Measurements from ENCODE around the gene PROSER2.

The PROSER2 gene

GRCh38 chr10:11798845-11799735 is 24.1 kb upstream of the PROSER2 start:
- H3K4me3 ChIP-seq (ENCODE audit: low read depth, low read length): no peak overlapping the region
- no peak for DNase-seq (ENCODE audit: low read depth)

- H3K4me3 ChIP-seq (ENCODE audit: low read depth, low read length): no peak overlapping the region
- no peak for DNase-seq (ENCODE audit: low read depth)
These were observed 23.4 kb upstream of the PROSER2 start for GRCh38 chr10:11799736-11800080.

- no peak for DNase-seq (ENCODE audit: low read depth)
- H3K4me3 ChIP-seq (ENCODE audit: low read depth, low read length): no peak overlapping the region
These were observed 18.8 kb upstream of the PROSER2 start for GRCh38 chr10:11804336-11804735.

GRCh38 chr10:11805792-11806191 is 17.4 kb upstream of the PROSER2 start:
- no peak for DNase-seq (ENCODE audit: low read depth)
- H3K4me3 ChIP-seq (ENCODE audit: low read depth, low read length): no peak overlapping the region

- H3K4me3 ChIP-seq (ENCODE audit: low read depth, low read length): no peak overlapping the region
- DNase-seq (ENCODE audit: low read depth): no peak
These were observed 16.4 kb upstream of the PROSER2 start for GRCh38 chr10:11806706-11807105.

GRCh38 chr10:11808808-11809207 is 14.3 kb upstream of the PROSER2 start:
- no peak overlapping the region for H3K4me3 ChIP-seq (ENCODE audit: low read depth, low read length)

GRCh38 chr10:11810313-11810766 is 12.8 kb upstream of the PROSER2 start:
- DNase-seq (ENCODE audit: low read depth): no peak
- no peak overlapping the region for H3K4me3 ChIP-seq (ENCODE audit: low read depth, low read length)

More at GRCh38 chr10:11808808-11809207, 14.3 kb upstream of the PROSER2 start:
- DNase-seq (ENCODE audit: low read depth): no peak

- H3K4me3 ChIP-seq (ENCODE audit: low read depth, low read length): no peak overlapping the region
- no peak for DNase-seq (ENCODE audit: low read depth)
These were observed 12.2 kb upstream of the PROSER2 start for GRCh38 chr10:11810973-11811372.

- H3K4me3 ChIP-seq (ENCODE audit: low read depth, low read length): no peak overlapping the region
- DNase-seq (ENCODE audit: low read depth): no peak
These were observed 10.0 kb upstream of the PROSER2 start for GRCh38 chr10:11813177-11813576.

GRCh38 chr10:11813855-11814567 is 9.1 kb upstream of the PROSER2 start:
- DNase-seq (ENCODE audit: low read depth): no peak
- H3K4me3 ChIP-seq (ENCODE audit: low read depth, low read length): no peak overlapping the region

GRCh38 chr10:11819027-11819426 is 4.1 kb upstream of the PROSER2 start:
- no peak for DNase-seq (ENCODE audit: low read depth)
- H3K4me3 ChIP-seq (ENCODE audit: low read depth, low read length): no peak overlapping the region

- H3K4me3 ChIP-seq (ENCODE audit: low read depth, low read length): no peak overlapping the region
- DNase-seq (ENCODE audit: low read depth): no peak
These were observed 965 bp upstream of the PROSER2 start for GRCh38 chr10:11822026-11822756.

- DNase-seq (ENCODE audit: low read depth): no peak
- peak overlapping the region; percentile 71 for H3K4me3 ChIP-seq (ENCODE audit: low read depth, low read length)
These were observed 391 bp upstream of the PROSER2 start for GRCh38 chr10:11822809-11823121.

- peak overlapping the region; percentile 71 for H3K4me3 ChIP-seq (ENCODE audit: low read depth, low read length)
- no peak for DNase-seq (ENCODE audit: low read depth)
These were observed 812 bp downstream of the PROSER2 start for GRCh38 chr10:11823989-11824346.

- H3K4me3 ChIP-seq (ENCODE audit: low read depth, low read length): peak overlapping the region; percentile 71
- peak; percentile 16 for DNase-seq (ENCODE audit: low read depth)
These were observed 1.2 kb downstream of the PROSER2 start for GRCh38 chr10:11824376-11824775.

GRCh38 chr10:11824825-11825224 is 1.7 kb downstream of the PROSER2 start:
- DNase-seq (ENCODE audit: low read depth): no peak
- H3K4me3 ChIP-seq (ENCODE audit: low read depth, low read length): peak overlapping the region; percentile 71

- no peak overlapping the region for H3K4me3 ChIP-seq (ENCODE audit: low read depth, low read length)
- no peak for DNase-seq (ENCODE audit: low read depth)
These were observed 2.7 kb downstream of the PROSER2 start for GRCh38 chr10:11825796-11826414.

GRCh38 chr10:11827006-11827405 is 3.9 kb downstream of the PROSER2 start:
- no peak for DNase-seq (ENCODE audit: low read depth)
- H3K4me3 ChIP-seq (ENCODE audit: low read depth, low read length): no peak overlapping the region

GRCh38 chr10:11827414-11827813 is 4.3 kb downstream of the PROSER2 start:
- no peak for DNase-seq (ENCODE audit: low read depth)
- no peak overlapping the region for H3K4me3 ChIP-seq (ENCODE audit: low read depth, low read length)

Data from skeletal muscle cell (primary cell).